ENCODE data around the gene MEG3.
"Not testable (repeated sequence)": the region's sequence is repeated elsewhere in the genome, so short reads cannot be mapped to it uniquely, and the experiment has no call there.

Gene MEG3

GRCh38 chr14:100788942-100789341 lies 37.0 kb upstream of the MEG3 start:
- DNase-seq (ENCODE audit: low spot score): no peak

- no peak for DNase-seq (ENCODE audit: low spot score)
Observed at GRCh38 chr14:100789460-100790417, 36.2 kb upstream of the MEG3 start.

- no peak for DNase-seq (ENCODE audit: low spot score)
Observed at GRCh38 chr14:100790502-100791347, 35.2 kb upstream of the MEG3 start.

- DNase-seq (ENCODE audit: low spot score): no peak
Observed at GRCh38 chr14:100791348-100791735, 34.6 kb upstream of the MEG3 start.

- DNase-seq (ENCODE audit: low spot score): no peak
Observed at GRCh38 chr14:100791995-100792394, 33.9 kb upstream of the MEG3 start.

GRCh38 chr14:100796946-100797345 lies 29.0 kb upstream of the MEG3 start:
- no peak for DNase-seq (ENCODE audit: low spot score)

GRCh38 chr14:100800041-100800440 lies 25.9 kb upstream of the MEG3 start:
- no peak for DNase-seq (ENCODE audit: low spot score)

GRCh38 chr14:100801433-100801832 lies 24.5 kb upstream of the MEG3 start:
- DNase-seq (ENCODE audit: low spot score): not testable (repeated sequence)

- no peak for DNase-seq (ENCODE audit: low spot score)
Observed at GRCh38 chr14:100802179-100802578, 23.7 kb upstream of the MEG3 start.

- DNase-seq (ENCODE audit: low spot score): no peak
Observed at GRCh38 chr14:100802766-100803165, 23.2 kb upstream of the MEG3 start.

GRCh38 chr14:100803226-100803625 lies 22.7 kb upstream of the MEG3 start:
- DNase-seq (ENCODE audit: low spot score): no peak

- no peak for DNase-seq (ENCODE audit: low spot score)
Observed at GRCh38 chr14:100803676-100804075, 22.2 kb upstream of the MEG3 start.

- no peak for DNase-seq (ENCODE audit: low spot score)
Observed at GRCh38 chr14:100804138-100804537, 21.8 kb upstream of the MEG3 start.

GRCh38 chr14:100804558-100805309 lies 21.2 kb upstream of the MEG3 start:
- DNase-seq (ENCODE audit: low spot score): no peak

GRCh38 chr14:100806386-100806785 lies 19.5 kb upstream of the MEG3 start:
- DNase-seq (ENCODE audit: low spot score): no peak

GRCh38 chr14:100807496-100807895 lies 18.4 kb upstream of the MEG3 start:
- DNase-seq (ENCODE audit: low spot score): no peak

- no peak for DNase-seq (ENCODE audit: low spot score)
Observed at GRCh38 chr14:100807979-100808734, 17.8 kb upstream of the MEG3 start.

- DNase-seq (ENCODE audit: low spot score): no peak
Observed at GRCh38 chr14:100810435-100810834, 15.5 kb upstream of the MEG3 start.

- DNase-seq (ENCODE audit: low spot score): no peak
Observed at GRCh38 chr14:100810861-100811461, 15.0 kb upstream of the MEG3 start.

- DNase-seq (ENCODE audit: low spot score): no peak
Observed at GRCh38 chr14:100813291-100813690, 12.6 kb upstream of the MEG3 start.
